PC-9 (cell line): ENCODE results near the gene DACH1.

Experiments used
- CTCF ChIP-seq: fragments of 200-600 bp; sonication (generic); conservative IDR thresholded peaks from 2 replicates; pipeline ENCODE4 v1.6.1; 2017; ENCODE audit warnings: mixed run types, antibody characterized with exemption, mild to moderate bottlenecking, moderate library complexity
- EZH2 ChIP-seq: fragments of 200-600 bp; sonication (generic); IDR thresholded peaks from 2 replicates; pipeline ENCODE4 v1.8.0; 2017; ENCODE audit warnings: antibody characterized with exemption, low read depth

- TF ChIP-seq CTCF (no peak), EZH2 (no peak)
These were observed 171.3 kb downstream of the DACH1 start for GRCh38 chr13:71695662-71696061.
